ENCODE measurements around the gene CNIH3. TPM values are rescaled to one million over a fixed set of nuclear protein-coding genes. Genes with fewer than 3 reads are reported as not detected.
A peak's percentile ranks its signal among the peaks of the same experiment; 100 is the strongest.

CNIH3 gene
- total RNA-seq, 1 experiment from 2014 or later = 1.8 TPM

DNA sequence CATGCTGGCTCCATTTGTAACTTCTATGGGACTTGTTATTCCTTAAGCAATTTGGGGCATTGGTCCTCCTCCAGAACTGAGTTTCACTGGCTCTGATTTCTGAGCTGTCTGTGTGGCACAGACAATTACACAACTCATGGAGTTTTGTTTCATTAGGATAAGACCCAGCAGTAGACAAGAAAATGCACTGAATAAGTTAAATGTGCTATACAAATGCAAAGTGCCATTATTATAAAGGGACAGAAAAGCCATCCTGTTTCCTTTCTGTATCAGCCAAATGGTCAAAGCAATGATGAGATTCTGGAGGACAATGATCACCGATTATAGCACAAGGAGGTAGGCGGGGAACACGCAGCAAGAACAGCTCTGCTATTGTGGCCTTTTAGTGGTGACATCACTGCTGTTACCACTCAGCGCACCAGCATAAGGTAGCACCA lies 81.9 kb downstream of the CNIH3 start:
- ATAC-seq (no peak), DNase-seq (ENCODE audit: low read depth, low spot score) (no peak)
- Histone ChIP-seq H3K27ac (ENCODE audit: low read depth, low read length) (no peak overlapping the region), H3K4me2 (ENCODE audit: low read length) (no peak overlapping the region), H2AFZ (ENCODE audit: low read depth, low read length, poor library complexity, severe bottlenecking) (no peak overlapping the region), H3K9me3 (ENCODE audit: control insufficient read depth in 1 of 2, insufficient read depth in 1 of 2, low read depth in 1 of 2, low read length in 2 of 2) (no peaks in the 10 kb centered on the region), H4K20me1 (ENCODE audit: insufficient read depth) (no peaks in the 10 kb centered on the region), H3K9ac (ENCODE audit: low read length) (no peak overlapping the region), H3K27me3 (ENCODE audit: insufficient read depth, low read length) (no peaks in the 10 kb centered on the region), H3K79me2 (ENCODE audit: insufficient read depth, low read length) (no peaks in the 10 kb centered on the region), H3K4me1 (ENCODE audit: control insufficient read depth in 1 of 2, insufficient read depth in 2 of 2, low read length in 2 of 2) (no peaks in the 10 kb centered on the region; a peak in 1 of 4 replicates), H3K36me3 (ENCODE audit: control insufficient read depth in 1 of 2, insufficient read depth in 2 of 2, low read length in 2 of 2) (no peaks in the 10 kb centered on the region), H3K4me3 (replicated peaks in 1 of 2; ENCODE audit: low read depth in 1 of 2, low read length in 2 of 2) (no peak overlapping the region), H3K9me2 (ENCODE audit: insufficient read depth) (no peaks in the 10 kb centered on the region)
- no TSS peak for BruUV-seq (replicated peaks)
- intact Hi-C loops (cut with micrococcal nuclease) = no loop called here
- no peak for TF ChIP-seq SRF (IDR thresholded peaks at IDR 0.05; ENCODE audit: low read depth)
- no peak for TF ChIP-seq POLR2A (IDR thresholded peaks at IDR 0.05; ENCODE audit: borderline replicate concordance, extremely low read depth, insufficient read depth, insufficient read length)
- TF ChIP-seq ZFX (IDR thresholded peaks at IDR 0.05) = no peak
- POLR2A ChIA-PET = no interaction called here
- RAD21 ChIA-PET (ENCODE audit: low non-redundant PET in 1 of 2, low total read pairs in 2 of 2, uncharacterized antibody in 2 of 2, unreplicated experiment in 2 of 2) = no interaction called here
- CTCF ChIA-PET = interaction anchor here (1.4 kb wide), 1 partner anchor 154 kb away, joined by 3 read pairs; no protein-coding TSS in a partner anchor

DNA sequence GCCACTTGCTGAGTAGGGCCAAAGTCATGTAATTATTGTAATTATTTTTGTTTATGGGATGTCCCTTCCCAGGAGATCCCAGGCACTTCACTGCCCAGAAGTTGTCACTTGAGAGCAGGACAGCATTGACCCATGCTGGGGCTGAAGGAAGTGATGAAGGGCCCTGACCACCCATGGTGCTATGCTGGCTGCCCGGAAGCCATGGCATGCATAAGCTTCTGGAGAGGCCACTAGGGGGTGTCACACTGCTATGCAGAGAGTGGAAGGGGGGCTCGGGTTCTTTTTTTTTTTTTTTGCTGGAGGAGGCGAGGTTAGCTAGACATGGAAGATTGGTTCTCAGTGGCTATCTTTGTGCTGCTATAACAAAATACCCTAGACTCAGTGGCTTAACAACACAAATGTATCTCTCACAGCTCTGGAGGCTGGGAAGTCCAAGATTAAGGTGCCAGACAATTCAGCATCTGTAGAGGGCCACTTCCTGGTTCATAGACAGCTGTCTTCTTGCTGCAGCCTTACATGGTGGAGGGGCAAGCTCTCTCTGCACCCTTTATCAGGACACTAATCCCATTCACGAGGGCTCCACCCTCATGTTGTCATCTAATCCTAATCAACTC lies 84.9 kb downstream of the CNIH3 start:
- H2AFZ ChIP-seq (ENCODE audit: low read depth, low read length, poor library complexity, severe bottlenecking) = no peak overlapping the region
- intact Hi-C loops (cut with micrococcal nuclease) = no loop called here
- no TSS peak for BruUV-seq (replicated peaks)
- no peaks in the 10 kb centered on the region; a peak in 1 of 4 replicates for H3K4me1 ChIP-seq (ENCODE audit: control insufficient read depth in 1 of 2, insufficient read depth in 2 of 2, low read length in 2 of 2)
- no peaks in the 10 kb centered on the region for H3K9me2 ChIP-seq (ENCODE audit: insufficient read depth)
- H4K20me1 ChIP-seq (ENCODE audit: insufficient read depth) = no peaks in the 10 kb centered on the region
- no peak overlapping the region; the same call in 1 of the 2 replicates for H3K4me2 ChIP-seq (ENCODE audit: low read length)
- H3K79me2 ChIP-seq (ENCODE audit: insufficient read depth, low read length) = no peaks in the 10 kb centered on the region
- RAD21 ChIA-PET (ENCODE audit: low non-redundant PET in 1 of 2, low total read pairs in 2 of 2, uncharacterized antibody in 2 of 2, unreplicated experiment in 2 of 2) = interaction anchor here (0.9 kb wide), 2 partner anchors 150 kb away, joined by 3 to 6 read pairs; no protein-coding TSS in a partner anchor
- no peak overlapping the region for H3K27ac ChIP-seq (ENCODE audit: low read depth, low read length)
- ATAC-seq (peak; percentile 93), DNase-seq (ENCODE audit: low read depth, low spot score) (peak; percentile 24)
- TF ChIP-seq, protein P1, sequence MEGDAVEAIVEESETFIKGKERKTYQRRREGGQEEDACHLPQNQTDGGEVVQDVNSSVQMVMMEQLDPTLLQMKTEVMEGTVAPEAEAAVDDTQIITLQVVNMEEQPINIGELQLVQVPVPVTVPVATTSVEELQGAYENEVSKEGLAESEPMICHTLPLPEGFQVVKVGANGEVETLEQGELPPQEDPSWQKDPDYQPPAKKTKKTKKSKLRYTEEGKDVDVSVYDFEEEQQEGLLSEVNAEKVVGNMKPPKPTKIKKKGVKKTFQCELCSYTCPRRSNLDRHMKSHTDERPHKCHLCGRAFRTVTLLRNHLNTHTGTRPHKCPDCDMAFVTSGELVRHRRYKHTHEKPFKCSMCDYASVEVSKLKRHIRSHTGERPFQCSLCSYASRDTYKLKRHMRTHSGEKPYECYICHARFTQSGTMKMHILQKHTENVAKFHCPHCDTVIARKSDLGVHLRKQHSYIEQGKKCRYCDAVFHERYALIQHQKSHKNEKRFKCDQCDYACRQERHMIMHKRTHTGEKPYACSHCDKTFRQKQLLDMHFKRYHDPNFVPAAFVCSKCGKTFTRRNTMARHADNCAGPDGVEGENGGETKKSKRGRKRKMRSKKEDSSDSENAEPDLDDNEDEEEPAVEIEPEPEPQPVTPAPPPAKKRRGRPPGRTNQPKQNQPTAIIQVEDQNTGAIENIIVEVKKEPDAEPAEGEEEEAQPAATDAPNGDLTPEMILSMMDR (IDR thresholded peaks at IDR 0.05 in 2 of 3, conservative IDR thresholded peaks at IDR 0.05 in 1 of 3; ENCODE audit: borderline replicate concordance in 1 of 3, insufficient read depth in 1 of 3, low read depth in 2 of 3, low read length in 2 of 3) = peak; percentile 54 to 76 (median 72); a peak in 5 of 6 replicates
- TF ChIP-seq RAD21 (IDR thresholded peaks at IDR 0.05; ENCODE audit: low read depth) = peak; percentile 66
- TF ChIP-seq ZFX (IDR thresholded peaks at IDR 0.05) = no peak
- no peaks in the 10 kb centered on the region for H3K36me3 ChIP-seq (ENCODE audit: control insufficient read depth in 1 of 2, insufficient read depth in 2 of 2, low read length in 2 of 2)
- H3K9me3 ChIP-seq (ENCODE audit: control insufficient read depth in 1 of 2, insufficient read depth in 1 of 2, low read depth in 1 of 2, low read length in 2 of 2) = no peaks in the 10 kb centered on the region
- POLR2A ChIA-PET = no interaction called here
- no peak overlapping the region for H3K4me3 ChIP-seq (replicated peaks in 1 of 2; ENCODE audit: low read depth in 1 of 2, low read length in 2 of 2)
- H3K9ac ChIP-seq (ENCODE audit: low read length) = no peak overlapping the region
- CTCF ChIA-PET = interaction anchor here (0.7 to 2.4 kb wide), 7 partner anchors 13 to 670 kb away, joined by 3 to 21 read pairs (median 3); no protein-coding TSS in a partner anchor
- H3K27me3 ChIP-seq (ENCODE audit: insufficient read depth, low read length) = 0 out of 2 replicates have a peak, but pooled peaks cover 6% of the 10 kb centered on the region

Data from HCT116 (cell line).